Lower leg skin (tissue), 3 donors: ENCODE results near the gene INPP5B.

Experiments
- POLR2A ChIP-seq, 2 donors: fragments of 450-650 bp; IDR thresholded peaks; one replicate each; pipeline ENCODE4 v1.6.1; 2016 to 2017; ENCODE audit warnings: antibody characterized with exemption in 2 of 2, mild to moderate bottlenecking in 1 of 2, moderate library complexity in 1 of 2
- TF ChIP-seq, protein P1 (sequence below), 3 donors: fragments of 450-650 bp; IDR thresholded peaks; one replicate each; pipeline ENCODE4 v1.5.1; 2016; ENCODE audit warnings: antibody characterized with exemption in 3 of 3, mild to moderate bottlenecking in 3 of 3, moderate library complexity in 2 of 3

DNA sequence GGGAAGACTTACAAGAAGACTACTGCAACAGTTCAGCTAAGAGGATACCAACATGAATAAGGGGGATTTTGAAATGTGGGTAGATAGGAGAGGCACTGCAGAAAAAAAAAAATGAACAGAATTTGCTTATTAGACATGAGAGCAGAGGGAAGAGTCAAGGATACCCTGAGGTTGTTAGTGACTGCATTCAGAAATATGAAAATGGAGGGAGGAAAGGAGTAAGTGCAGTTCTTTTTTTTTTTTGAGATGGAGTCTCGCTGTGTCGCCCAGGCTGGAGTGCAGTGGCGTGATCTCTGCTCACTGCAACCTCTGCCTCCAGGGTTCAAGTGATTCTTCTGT, 23.3 kb downstream of the INPP5B start:
- TF ChIP-seq POLR2A (IDR thresholded peaks at IDR 0.05) = no peak
- TF ChIP-seq, protein P1, sequence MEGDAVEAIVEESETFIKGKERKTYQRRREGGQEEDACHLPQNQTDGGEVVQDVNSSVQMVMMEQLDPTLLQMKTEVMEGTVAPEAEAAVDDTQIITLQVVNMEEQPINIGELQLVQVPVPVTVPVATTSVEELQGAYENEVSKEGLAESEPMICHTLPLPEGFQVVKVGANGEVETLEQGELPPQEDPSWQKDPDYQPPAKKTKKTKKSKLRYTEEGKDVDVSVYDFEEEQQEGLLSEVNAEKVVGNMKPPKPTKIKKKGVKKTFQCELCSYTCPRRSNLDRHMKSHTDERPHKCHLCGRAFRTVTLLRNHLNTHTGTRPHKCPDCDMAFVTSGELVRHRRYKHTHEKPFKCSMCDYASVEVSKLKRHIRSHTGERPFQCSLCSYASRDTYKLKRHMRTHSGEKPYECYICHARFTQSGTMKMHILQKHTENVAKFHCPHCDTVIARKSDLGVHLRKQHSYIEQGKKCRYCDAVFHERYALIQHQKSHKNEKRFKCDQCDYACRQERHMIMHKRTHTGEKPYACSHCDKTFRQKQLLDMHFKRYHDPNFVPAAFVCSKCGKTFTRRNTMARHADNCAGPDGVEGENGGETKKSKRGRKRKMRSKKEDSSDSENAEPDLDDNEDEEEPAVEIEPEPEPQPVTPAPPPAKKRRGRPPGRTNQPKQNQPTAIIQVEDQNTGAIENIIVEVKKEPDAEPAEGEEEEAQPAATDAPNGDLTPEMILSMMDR (IDR thresholded peaks at IDR 0.05) = no peak
